SK-N-SH (cell line): Measurements from ENCODE around the gene CLDN9. TPM values are rescaled to one million over a fixed set of nuclear protein-coding genes. Genes with fewer than 3 reads are reported as not detected.

Source experiments
- CTCF ChIA-PET: fragments of 300-600, 350-600 bp; formaldehyde crosslinking; extraction: SDS; loops from one replicate; lab custom pipeline; 2021; lab: Yijun Ruan, JAX
- POLR2A ChIA-PET: fragments of 350-600 bp; sonication (Branson Sonifier 250); formaldehyde crosslinking; extraction: SDS; loops from one replicate; lab custom pipeline; 2020; ENCODE audit warnings: antibody characterized with exemption, inconsistent platforms; lab: Yijun Ruan, JAX
- DNase-seq: peaks from one replicate; pipeline ENCODE4 v3.0.0; 2012
- H2AFZ ChIP-seq: fragments of 200-600 bp; sonication (generic); 2 replicates; pipeline ENCODE4 v1.8.1; 2016; ENCODE audit warnings: antibody characterized with exemption, mild to moderate bottlenecking, low read depth
- H3F3A ChIP-seq: fragments of 200-600 bp; sonication (generic); replicated peaks from 2 replicates; pipeline ENCODE3; 2016; ENCODE audit warnings: antibody characterized with exemption, mild to moderate bottlenecking; ENCODE audit not compliant: insufficient read depth
- H3K27ac ChIP-seq, 2 experiments: fragments of 200-500 bp in 1 of 2; fragments of 200-600 bp in 1 of 2; sonication (Bioruptor generic) in 1 of 2; sonication (generic), shearing (Covaris generic) in 1 of 2; 2 replicates each; pipeline versions ENCODE4 v1.5.1 to v1.6.1; 2014 to 2016; ENCODE audit warnings: low read depth in 2 of 2, inconsistent platforms in 1 of 2, low read length in 1 of 2, mild to moderate bottlenecking in 1 of 2, mixed read lengths in 1 of 2
- H3K27me3 ChIP-seq: fragments of 200-600 bp; sonication (generic), shearing (Covaris generic); 2 replicates; pipeline ENCODE4 v1.6.1; 2016; ENCODE audit warnings: mixed run types; ENCODE audit not compliant: insufficient read depth
- H3K36me3 ChIP-seq, 2 experiments: fragments of 200-500 bp in 1 of 2; fragments of 200-600 bp in 1 of 2; sonication (Bioruptor generic) in 1 of 2; sonication (generic) in 1 of 2; replicated peaks in 1 of 2; 2 replicates each; pipeline versions ENCODE3 to v1.5.1; 2014 to 2016; ENCODE audit warnings: low read length in 1 of 2, mild to moderate bottlenecking in 1 of 2; ENCODE audit not compliant: insufficient read depth in 2 of 2, control insufficient read depth in 1 of 2
- H3K4me1 ChIP-seq, 2 experiments: fragments of 200-500 bp in 1 of 2; fragments of 200-600 bp in 1 of 2; sonication (Bioruptor generic) in 1 of 2; sonication (generic), shearing (Covaris generic) in 1 of 2; 2 replicates each; pipeline versions ENCODE4 v1.5.1 to v1.6.1; 2014 to 2016; ENCODE audit warnings: low read depth in 1 of 2, low read length in 1 of 2, mixed run types in 1 of 2; ENCODE audit not compliant: insufficient read depth in 2 of 2, control insufficient read depth in 1 of 2
- H3K4me2 ChIP-seq: fragments of 200-600 bp; sonication (generic), shearing (Covaris generic); 2 replicates; pipeline ENCODE4 v1.6.1; 2017; ENCODE audit warnings: mixed run types
- H3K4me3 ChIP-seq, 2 experiments: fragments of 200-500 bp in 1 of 2; fragments of 200-600 bp in 1 of 2; sonication (Bioruptor generic) in 1 of 2; sonication (generic), shearing (Covaris generic) in 1 of 2; 2 replicates each; pipeline versions ENCODE4 v1.5.1 to v1.8.1; 2014 to 2016; ENCODE audit warnings: low read depth in 2 of 2, inconsistent platforms in 1 of 2, low read length in 1 of 2, mild to moderate bottlenecking in 1 of 2, mixed read lengths in 1 of 2, moderate library complexity in 1 of 2
- H3K79me2 ChIP-seq: fragments of 200-600 bp; sonication (generic); 2 replicates; pipeline ENCODE4 v1.8.1; 2017; ENCODE audit warnings: mild to moderate bottlenecking; ENCODE audit not compliant: insufficient read depth
- H3K9ac ChIP-seq: fragments of 200-600 bp; sonication (generic); 2 replicates; pipeline ENCODE4 v1.6.1; 2017; ENCODE audit warnings: mixed run types
- H3K9me2 ChIP-seq: fragments of 200-600 bp; sonication (generic); 2 replicates; pipeline ENCODE4 v1.6.1; 2017; ENCODE audit warnings: mixed run types
- H3K9me3 ChIP-seq: fragments of 200-600 bp; sonication (generic); 2 replicates; pipeline ENCODE4 v1.6.1; 2017; ENCODE audit warnings: mixed run types, mild to moderate bottlenecking, moderate library complexity
- H4K20me1 ChIP-seq: fragments of 200-600 bp; sonication (generic); 2 replicates; pipeline ENCODE4 v1.6.1; 2017; ENCODE audit warnings: mild to moderate bottlenecking, mixed run types; ENCODE audit not compliant: insufficient read depth
- EZH2phosphoT487 ChIP-seq: fragments of 200-600 bp; sonication (generic); IDR thresholded peaks from 2 replicates; pipeline ENCODE4 v1.6.1; 2017; ENCODE audit warnings: low read depth, mixed run types, mild to moderate bottlenecking, antibody characterized with exemption, moderate library complexity, borderline replicate concordance
- IRF3 ChIP-seq: fragments of 150-350 bp; IDR thresholded peaks from 2 replicates; pipeline ENCODE4 v1.6.1; 2016; ENCODE audit warnings: mild to moderate bottlenecking, low read depth, low read length
- MAX ChIP-seq: IDR thresholded peaks from 2 replicates; pipeline ENCODE4 v1.4.0; 2012; ENCODE audit warnings: low read depth
- RFX5 ChIP-seq: IDR thresholded peaks from 2 replicates; pipeline ENCODE4 v1.6.1; 2012; ENCODE audit warnings: mild to moderate bottlenecking, improper control_type of control experiment, low read length
- SMC3 ChIP-seq: IDR thresholded peaks from 2 replicates; pipeline ENCODE4 v1.6.1; 2012; ENCODE audit warnings: low read depth, low read length, improper control_type of control experiment
- USF2 ChIP-seq: fragments of 150-350 bp; IDR thresholded peaks from 2 replicates; pipeline ENCODE4 v1.6.1; 2017; ENCODE audit warnings: antibody characterized with exemption, low read length, low read depth, borderline replicate concordance
- YY1 ChIP-seq: IDR thresholded peaks from 2 replicates; pipeline ENCODE4 v1.4.0; 2012; ENCODE audit warnings: low read depth, mild to moderate bottlenecking
- WGBS: methylation state at CpG from one replicate; pipeline ENCODE4 v1.1.6; 2017; ENCODE audit warnings: low lambda C conversion rate; 5-methylcytosine and 5-hydroxymethylcytosine counted together
- polyA plus RNA-seq, 3 experiments: library from polyadenylated mRNA; depleted of rRNA; stranded (reverse); fragments of >200 nt; gene quantifications; 2 replicates each; pipeline ENCODE4 v1.2.3, GENCODE V29; 2012

The CLDN9 gene
- polyA plus RNA-seq, 1 of the 3 experiments (the other 2 are of a cell fraction) = 0.08 TPM

- H4K20me1 ChIP-seq = peaks cover 23% of the 10 kb centered on the region; the same call in 1 of the 2 replicates
- DNase-seq = no peak
- H2AFZ ChIP-seq = no peak overlapping the region
- H3K4me3 ChIP-seq = no peak overlapping the region
- CTCF ChIA-PET = interaction anchor here (0.7 to 1.7 kb wide), 2 partner anchors 17 to 64 kb away, joined by 3 to 6 read pairs; no protein-coding TSS in a partner anchor
- peaks cover 0 to 45% of the 10 kb centered on the region in 2 experiments; a peak in 1 of 4 replicates for H3K4me1 ChIP-seq
- no peak overlapping the region for H3K9ac ChIP-seq
- TF ChIP-seq YY1 (no peak), MAX (no peak), RFX5 (no peak), USF2 (no peak), EZH2phosphoT487 (no peak), IRF3 (no peak), SMC3 (no peak)
- 98% methylated on average over 8 of the region's 33 CpGs for WGBS
- H3K27me3 ChIP-seq = no peaks in the 10 kb centered on the region
- H3F3A ChIP-seq = peaks cover 8% of the 10 kb centered on the region
- POLR2A ChIA-PET = no interaction called here
- no peaks in the 10 kb centered on the region for H3K36me3 ChIP-seq
- H3K9me3 ChIP-seq = no peaks in the 10 kb centered on the region
- no peak overlapping the region for H3K27ac ChIP-seq
- no peaks in the 10 kb centered on the region; the same call in 1 of the 2 replicates for H3K79me2 ChIP-seq
- no peaks in the 10 kb centered on the region for H3K9me2 ChIP-seq
- no peak overlapping the region for H3K4me2 ChIP-seq
Observed at GRCh38 chr16:2967721-2968161, 45.0 kb upstream of the CLDN9 start.

GRCh38 chr16:2968368-2968737 is 44.4 kb upstream of the CLDN9 start:
- CTCF ChIA-PET = interaction anchor here (1.4 to 1.7 kb wide), 2 partner anchors 60 to 63 kb away, joined by 4 to 6 read pairs; no protein-coding TSS in a partner anchor
- no peaks in the 10 kb centered on the region for H3K9me2 ChIP-seq
- TF ChIP-seq YY1 = no peak
- H3F3A ChIP-seq = peaks cover 8% of the 10 kb centered on the region
- H2AFZ ChIP-seq = no peak overlapping the region
- peaks cover 0 to 49% of the 10 kb centered on the region in 2 experiments; a peak in 1 of 4 replicates for H3K4me1 ChIP-seq
- peaks cover 28% of the 10 kb centered on the region; the same call in 1 of the 2 replicates for H4K20me1 ChIP-seq
- H3K9me3 ChIP-seq = no peaks in the 10 kb centered on the region
- H3K27me3 ChIP-seq = no peaks in the 10 kb centered on the region
- peak overlapping the region in 1 of 2 experiments; percentile 67; a peak in 2 of 4 replicates for H3K27ac ChIP-seq
- WGBS = 94% methylated on average over 13 of the region's 18 CpGs
- H3K79me2 ChIP-seq = no peaks in the 10 kb centered on the region; the same call in 1 of the 2 replicates
- POLR2A ChIA-PET = no interaction called here
- no peaks in the 10 kb centered on the region for H3K36me3 ChIP-seq
- H3K4me3 ChIP-seq = no peak overlapping the region; a peak in 1 of 4 replicates
- no peak for DNase-seq
- H3K9ac ChIP-seq = no peak overlapping the region
- peak overlapping the region; percentile 96 for H3K4me2 ChIP-seq
